Stomach (tissue), 4 donors: ENCODE results near the gene KRT222.

Source experiments
- EP300 ChIP-seq: sonication (generic); formaldehyde crosslinking; IDR thresholded peaks from one replicate; pipeline ENCODE4 v1.6.1; 2017; ENCODE audit warnings: antibody characterized with exemption
- POLR2A ChIP-seq, 4 donors: fragments of 450-650 bp; IDR thresholded peaks; one replicate each; pipeline ENCODE4 v1.6.1; 2016; ENCODE audit warnings: antibody characterized with exemption in 4 of 4, control low read depth in 2 of 4, mild to moderate bottlenecking in 1 of 4, moderate library complexity in 1 of 4
- POLR2AphosphoS5 ChIP-seq, 3 donors: sonication (generic); formaldehyde crosslinking; IDR thresholded peaks; one replicate each; pipeline ENCODE4 v1.6.1; 2016; ENCODE audit warnings: antibody characterized with exemption in 3 of 3
- TF ChIP-seq, protein P1 (sequence below), 7 experiments: fragments of 450-650 bp in 4 of 7; fragments of 200-600 bp in 3 of 7; sonication (generic) in 3 of 7; IDR thresholded peaks; one replicate each; pipeline ENCODE4 v1.5.1; 2016 to 2019; ENCODE audit warnings: antibody characterized with exemption in 7 of 7, control low read depth in 2 of 7, mild to moderate bottlenecking in 1 of 7

DNA sequence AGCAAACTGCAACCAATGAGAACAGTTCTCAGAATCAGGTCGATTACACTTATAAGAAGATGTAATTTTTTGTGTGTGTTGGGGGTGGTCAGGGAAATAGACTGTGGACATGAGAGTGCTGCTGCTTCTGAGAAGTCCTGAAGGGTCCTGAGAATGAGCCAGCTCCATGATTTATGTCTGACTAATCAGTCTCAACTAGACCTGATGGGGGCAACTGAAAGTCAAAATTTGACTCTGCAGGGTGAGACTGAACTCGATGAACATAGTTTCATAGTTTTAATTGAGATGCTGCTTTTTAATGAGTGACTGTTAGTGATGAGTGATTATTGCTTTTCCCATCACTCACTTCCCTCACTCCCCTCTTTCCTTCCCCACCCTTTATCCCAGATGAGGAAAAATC, 54.6 kb downstream of the KRT222 start:
- TF ChIP-seq, protein P1, sequence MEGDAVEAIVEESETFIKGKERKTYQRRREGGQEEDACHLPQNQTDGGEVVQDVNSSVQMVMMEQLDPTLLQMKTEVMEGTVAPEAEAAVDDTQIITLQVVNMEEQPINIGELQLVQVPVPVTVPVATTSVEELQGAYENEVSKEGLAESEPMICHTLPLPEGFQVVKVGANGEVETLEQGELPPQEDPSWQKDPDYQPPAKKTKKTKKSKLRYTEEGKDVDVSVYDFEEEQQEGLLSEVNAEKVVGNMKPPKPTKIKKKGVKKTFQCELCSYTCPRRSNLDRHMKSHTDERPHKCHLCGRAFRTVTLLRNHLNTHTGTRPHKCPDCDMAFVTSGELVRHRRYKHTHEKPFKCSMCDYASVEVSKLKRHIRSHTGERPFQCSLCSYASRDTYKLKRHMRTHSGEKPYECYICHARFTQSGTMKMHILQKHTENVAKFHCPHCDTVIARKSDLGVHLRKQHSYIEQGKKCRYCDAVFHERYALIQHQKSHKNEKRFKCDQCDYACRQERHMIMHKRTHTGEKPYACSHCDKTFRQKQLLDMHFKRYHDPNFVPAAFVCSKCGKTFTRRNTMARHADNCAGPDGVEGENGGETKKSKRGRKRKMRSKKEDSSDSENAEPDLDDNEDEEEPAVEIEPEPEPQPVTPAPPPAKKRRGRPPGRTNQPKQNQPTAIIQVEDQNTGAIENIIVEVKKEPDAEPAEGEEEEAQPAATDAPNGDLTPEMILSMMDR (IDR thresholded peaks at IDR 0.05) = no peak
- TF ChIP-seq POLR2A (IDR thresholded peaks at IDR 0.05) = no peak
- TF ChIP-seq POLR2AphosphoS5 (IDR thresholded peaks at IDR 0.05) = no peak
- TF ChIP-seq EP300 = no peak
